GM23248 (cell line): ENCODE data around the gene FRMD5. TPM values are rescaled to one million over a fixed set of nuclear protein-coding genes. Genes with fewer than 3 reads are reported as not detected.

ENCODE experiments used
- DNase-seq: peaks from one replicate; pipeline ENCODE4 v3.0.0-alpha.2; 2015
- H2AFZ ChIP-seq: fragments of 200-600 bp; sonication (generic); 2 replicates; pipeline ENCODE4 v1.6.1; 2016; ENCODE audit warnings: antibody characterized with exemption
- H3F3A ChIP-seq: fragments of 200-600 bp; sonication (generic); 2 replicates; pipeline ENCODE4 v1.6.1; 2016; ENCODE audit warnings: mild to moderate bottlenecking, antibody characterized with exemption, mixed run types; ENCODE audit not compliant: insufficient read depth
- H3K27ac ChIP-seq: fragments of 200-600 bp; sonication (generic); 2 replicates; pipeline ENCODE4 v1.5.1; 2016; ENCODE audit warnings: mild to moderate bottlenecking
- H3K27me3 ChIP-seq: fragments of 200-600 bp; sonication (generic); replicated peaks from 2 replicates; pipeline ENCODE4 v1.6.1; 2016; ENCODE audit warnings: mild to moderate bottlenecking; ENCODE audit not compliant: insufficient read depth
- H3K36me3 ChIP-seq: fragments of 200-600 bp; sonication (generic); 2 replicates; pipeline ENCODE4 v1.6.1; 2016; ENCODE audit warnings: low read depth, mild to moderate bottlenecking
- H3K4me1 ChIP-seq: fragments of 200-600 bp; sonication (generic); 2 replicates; pipeline ENCODE4 v1.6.1; 2016; ENCODE audit warnings: mild to moderate bottlenecking; ENCODE audit not compliant: insufficient read depth
- H3K4me2 ChIP-seq: fragments of 200-600 bp; sonication (generic); one replicate; pipeline ENCODE4 v1.6.1; 2016; ENCODE audit warnings: mild to moderate bottlenecking; ENCODE audit not compliant: unreplicated experiment
- H3K4me3 ChIP-seq: fragments of 200-600 bp; sonication (generic); 2 replicates; pipeline ENCODE4 v1.5.1; 2016; ENCODE audit warnings: mild to moderate bottlenecking
- H3K79me2 ChIP-seq: fragments of 200-600 bp; sonication (generic); 2 replicates; pipeline ENCODE4 v1.6.1; 2016; ENCODE audit warnings: mild to moderate bottlenecking; ENCODE audit not compliant: insufficient read depth
- H3K9ac ChIP-seq: fragments of 200-600 bp; sonication (generic); 2 replicates; pipeline ENCODE4 v1.6.1; 2016; ENCODE audit warnings: mild to moderate bottlenecking
- H3K9me2 ChIP-seq: fragments of 200-600 bp; sonication (generic); 2 replicates; pipeline ENCODE4 v1.6.1; 2016; ENCODE audit warnings: mixed run types, mild to moderate bottlenecking, moderate library complexity; ENCODE audit not compliant: insufficient read depth
- H3K9me3 ChIP-seq: fragments of 200-600 bp; sonication (generic); one replicate; pipeline ENCODE4 v1.6.1; 2017; ENCODE audit warnings: low read depth
- H4K20me1 ChIP-seq: fragments of 200-600 bp; sonication (generic); 2 replicates; pipeline ENCODE4 v1.6.0; 2016; ENCODE audit not compliant: insufficient read depth
- EZH2 ChIP-seq: fragments of 200-600 bp; sonication (generic); IDR thresholded peaks from 2 replicates; pipeline ENCODE4 v1.6.1; 2018; ENCODE audit warnings: antibody characterized with exemption, mild to moderate bottlenecking; ENCODE audit not compliant: insufficient read depth, poor library complexity, severe bottlenecking
- EZH2phosphoT487 ChIP-seq: fragments of 200-600 bp; sonication (generic); IDR thresholded peaks from 2 replicates; pipeline ENCODE4 v1.6.1; 2018; ENCODE audit warnings: antibody characterized with exemption, moderate library complexity, mild to moderate bottlenecking, low read depth; ENCODE audit not compliant: insufficient read depth
- WGBS, 2 experiments: methylation state at CpG; one replicate each; pipeline ENCODE4 v1.1.6; 2015 to 2017; ENCODE audit warnings: low lambda C conversion rate in 2 of 2, low coverage in 1 of 2; ENCODE audit errors: missing lambda C conversion rate in 2 of 2; 5-methylcytosine and 5-hydroxymethylcytosine counted together
- in situ Hi-C: fragments of 300-500 bp; cut with MboI; formaldehyde crosslinking; loops from 2 replicates; pipeline ENCODE4 v1.15.0; 2020
- polyA plus RNA-seq: library from polyadenylated mRNA; unstranded; fragments of >200 nt; fragmentation: Nextera tagmentation; extraction: Ambion mirVana; gene quantifications from 2 replicates; pipeline ENCODE4 v1.2.1, GENCODE V29; 2016
- total RNA-seq: library from RNA; depleted of rRNA; stranded (reverse); fragments of >200 nt; shearing (Covaris generic); gene quantifications from 2 replicates; pipeline ENCODE4 v1.2.3, GENCODE V29; 2014

FRMD5 gene
- total and polyA plus RNA-seq, 2 experiments from 2014 or later, result 0.65 to 2.9 TPM

DNA sequence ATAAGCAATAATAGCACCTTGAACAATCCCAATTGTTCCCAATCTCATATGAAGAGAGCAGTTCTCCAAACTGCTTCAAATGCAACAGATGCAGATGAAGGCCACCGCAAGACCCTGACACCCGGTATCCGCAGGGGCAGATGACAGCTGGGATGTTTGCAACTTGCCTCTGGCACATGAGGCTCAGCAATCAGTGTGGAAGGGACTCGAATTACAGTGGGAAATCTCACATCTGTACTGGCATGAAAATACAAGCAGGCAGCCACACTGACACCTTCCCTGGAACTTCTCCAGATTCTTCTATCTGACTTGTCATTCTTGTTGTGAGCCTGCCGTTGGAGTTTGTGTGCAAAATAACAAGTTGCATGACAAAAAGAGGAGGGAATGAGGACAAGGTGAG lies 299.5 kb downstream of the FRMD5 start:
- in situ Hi-C loops, result loop anchor here (25.0 kb wide), 1 partner anchor 592 kb away; no protein-coding TSS in a partner anchor
- no peaks in the 10 kb centered on the region for H3F3A ChIP-seq
- H3K79me2 ChIP-seq, result no peaks in the 10 kb centered on the region
- no peaks in the 10 kb centered on the region for H3K36me3 ChIP-seq
- no peaks in the 10 kb centered on the region for H3K27me3 ChIP-seq
- TF ChIP-seq EZH2 (no peak), EZH2phosphoT487 (no peak)
- no peaks in the 10 kb centered on the region for H4K20me1 ChIP-seq
- DNase-seq, result no peak
- no peak overlapping the region for H3K27ac ChIP-seq
- no peak overlapping the region for H3K4me3 ChIP-seq
- no peak overlapping the region for H3K4me2 ChIP-seq
- H3K4me1 ChIP-seq, result no peaks in the 10 kb centered on the region
- no peak overlapping the region for H3K9ac ChIP-seq
- no peaks in the 10 kb centered on the region for H3K9me3 ChIP-seq
- 64 to 82% methylated on average over 4 to 5 of the region's 5 CpGs for WGBS, 2 experiments
- no peak overlapping the region for H2AFZ ChIP-seq
- no peaks in the 10 kb centered on the region for H3K9me2 ChIP-seq

DNA sequence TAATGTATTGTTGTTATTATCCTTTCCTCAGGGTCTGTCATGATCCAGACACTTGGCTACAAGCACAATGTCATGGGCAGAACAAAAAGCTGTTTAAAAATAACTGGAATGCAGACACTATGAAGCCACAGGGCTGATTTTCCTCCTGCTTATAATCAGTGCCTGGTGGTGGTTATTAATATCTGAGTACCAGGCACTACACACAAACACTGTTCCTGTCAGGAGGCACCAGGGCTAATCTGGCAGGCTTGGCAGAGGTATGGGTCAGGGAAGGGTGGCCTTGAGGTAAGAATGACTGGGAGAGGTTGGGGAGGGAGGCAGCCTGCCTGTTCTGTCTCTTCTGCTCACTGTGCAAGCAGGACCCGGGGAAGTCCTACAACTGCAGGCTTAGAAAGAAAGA lies 301.1 kb downstream of the FRMD5 start:
- Histone ChIP-seq H2AFZ (no peak overlapping the region), H3K4me2 (no peak overlapping the region), H3K4me1 (no peaks in the 10 kb centered on the region), H3K27me3 (no peaks in the 10 kb centered on the region), H3K9me3 (no peaks in the 10 kb centered on the region), H3K9me2 (no peaks in the 10 kb centered on the region), H3K36me3 (no peaks in the 10 kb centered on the region), H3K79me2 (no peaks in the 10 kb centered on the region), H3K4me3 (no peak overlapping the region), H4K20me1 (no peaks in the 10 kb centered on the region), H3F3A (no peaks in the 10 kb centered on the region), H3K27ac (no peak overlapping the region), H3K9ac (no peak overlapping the region)
- TF ChIP-seq EZH2, result no peak
- no peak for TF ChIP-seq EZH2phosphoT487
- WGBS, 2 experiments, result 93 to 94% methylated on average over 1 of the region's 1 CpG
- no peak for DNase-seq
- in situ Hi-C loops, result loop anchor here (25.0 kb wide), 1 partner anchor 593 kb away; no protein-coding TSS in a partner anchor

DNA sequence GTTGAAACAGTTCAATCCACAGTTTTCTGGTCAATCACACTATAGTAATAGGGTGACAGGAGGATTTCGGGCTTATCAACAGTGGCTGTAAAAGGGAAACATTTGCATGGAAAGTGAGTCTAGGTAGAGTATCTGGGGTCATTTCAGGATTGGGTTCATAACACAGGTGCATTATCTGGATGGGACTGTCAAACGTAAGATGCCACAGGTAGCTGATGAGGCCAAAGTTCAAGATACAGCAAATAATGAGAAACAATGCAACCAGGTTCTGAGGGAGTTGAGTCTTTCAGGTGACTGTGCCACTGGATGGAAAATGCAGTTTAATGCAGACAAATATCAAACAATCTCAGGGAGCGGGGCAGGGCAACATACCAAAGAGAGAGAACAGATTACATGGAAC lies 306.0 kb downstream of the FRMD5 start:
- Histone ChIP-seq H3K9me2 (no peaks in the 10 kb centered on the region), H3K79me2 (no peaks in the 10 kb centered on the region), H4K20me1 (no peaks in the 10 kb centered on the region), H3F3A (no peaks in the 10 kb centered on the region), H3K27me3 (no peaks in the 10 kb centered on the region), H3K36me3 (no peaks in the 10 kb centered on the region), H3K27ac (no peak overlapping the region), H3K4me2 (no peak overlapping the region), H3K9me3 (no peaks in the 10 kb centered on the region), H3K4me1 (no peaks in the 10 kb centered on the region), H2AFZ (no peak overlapping the region), H3K4me3 (no peak overlapping the region), H3K9ac (no peak overlapping the region)
- no peak for TF ChIP-seq EZH2phosphoT487
- no peak for TF ChIP-seq EZH2
- DNase-seq, result no peak
- 97 to 98% methylated on average over 3 of the region's 3 CpGs for WGBS, 2 experiments
- in situ Hi-C loops, result loop anchor here (25.0 kb wide), 1 partner anchor 598 kb away; no protein-coding TSS in a partner anchor

DNA sequence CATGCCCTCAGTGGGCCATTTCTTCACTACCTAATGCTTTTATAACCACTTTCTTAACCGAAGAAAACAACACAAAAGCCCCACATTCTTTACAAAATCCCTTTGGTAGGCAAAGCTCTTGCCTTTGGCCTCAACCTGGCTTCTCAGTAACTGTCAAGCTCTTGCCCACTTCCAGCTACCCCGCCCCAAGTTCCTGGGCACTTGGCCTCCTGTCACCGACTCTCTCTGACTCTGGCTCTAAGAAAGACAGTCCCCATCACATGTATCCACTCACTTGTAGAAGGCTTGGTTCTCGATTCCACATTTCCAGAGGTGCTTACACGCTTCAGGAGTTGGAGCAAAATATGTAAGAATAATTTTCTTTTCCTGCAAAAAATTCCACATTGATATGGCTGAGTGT lies 307.2 kb downstream of the FRMD5 start:
- no peak for TF ChIP-seq EZH2
- TF ChIP-seq EZH2phosphoT487, result no peak
- H3K27me3 ChIP-seq, result no peaks in the 10 kb centered on the region
- no peak overlapping the region for H3K4me2 ChIP-seq
- no peaks in the 10 kb centered on the region for H3F3A ChIP-seq
- no peaks in the 10 kb centered on the region for H3K9me3 ChIP-seq
- H3K4me1 ChIP-seq, result no peaks in the 10 kb centered on the region
- H3K79me2 ChIP-seq, result no peaks in the 10 kb centered on the region
- H3K36me3 ChIP-seq, result no peaks in the 10 kb centered on the region
- H3K27ac ChIP-seq, result no peak overlapping the region
- no peaks in the 10 kb centered on the region for H4K20me1 ChIP-seq
- H3K4me3 ChIP-seq, result no peak overlapping the region
- 74 to 76% methylated on average over 5 of the region's 5 CpGs for WGBS, 2 experiments
- in situ Hi-C loops, result loop anchor here (25.0 kb wide), 1 partner anchor 599 kb away; no protein-coding TSS in a partner anchor
- H3K9ac ChIP-seq, result no peak overlapping the region
- DNase-seq, result no peak
- H3K9me2 ChIP-seq, result no peaks in the 10 kb centered on the region
- H2AFZ ChIP-seq, result no peak overlapping the region

DNA sequence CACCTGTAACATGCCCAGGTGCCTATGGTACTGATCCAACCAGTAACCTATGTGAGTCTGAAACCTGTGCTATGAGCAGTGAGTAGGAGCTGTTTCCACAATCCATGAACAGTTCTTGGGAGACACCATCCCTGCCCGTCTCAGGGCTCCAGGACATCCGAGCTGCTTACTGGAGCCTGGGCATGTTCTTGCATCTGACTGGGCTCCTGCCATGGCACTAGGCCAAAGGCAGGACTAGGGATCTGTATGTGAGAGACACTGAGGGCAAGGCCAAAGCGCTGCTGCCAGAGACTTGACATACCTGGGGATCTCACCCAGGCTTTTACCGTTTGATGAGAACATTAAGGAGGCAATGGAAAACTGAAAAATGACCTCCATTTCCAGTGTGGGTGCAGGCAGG lies 308.5 kb downstream of the FRMD5 start:
- 93 to 98% methylated on average over 4 of the region's 4 CpGs for WGBS, 2 experiments
- in situ Hi-C loops, result loop anchor here (25.0 kb wide), 1 partner anchor 601 kb away; no protein-coding TSS in a partner anchor

More for the DNA sequence above, 308.5 kb downstream of the FRMD5 start:
- Histone ChIP-seq H3K9me3 (no peaks in the 10 kb centered on the region), H3K9me2 (no peaks in the 10 kb centered on the region), H3K4me2 (no peak overlapping the region), H3K4me1 (no peaks in the 10 kb centered on the region), H3F3A (no peaks in the 10 kb centered on the region), H2AFZ (no peak overlapping the region), H3K79me2 (no peaks in the 10 kb centered on the region), H3K9ac (no peak overlapping the region), H3K4me3 (no peak overlapping the region), H3K36me3 (no peaks in the 10 kb centered on the region), H3K27ac (no peak overlapping the region), H3K27me3 (no peaks in the 10 kb centered on the region), H4K20me1 (no peaks in the 10 kb centered on the region)
- no peak for DNase-seq
- TF ChIP-seq EZH2phosphoT487 (no peak), EZH2 (no peak)
